ENCODE results near the gene APCDD1L.

The APCDD1L gene

DNA sequence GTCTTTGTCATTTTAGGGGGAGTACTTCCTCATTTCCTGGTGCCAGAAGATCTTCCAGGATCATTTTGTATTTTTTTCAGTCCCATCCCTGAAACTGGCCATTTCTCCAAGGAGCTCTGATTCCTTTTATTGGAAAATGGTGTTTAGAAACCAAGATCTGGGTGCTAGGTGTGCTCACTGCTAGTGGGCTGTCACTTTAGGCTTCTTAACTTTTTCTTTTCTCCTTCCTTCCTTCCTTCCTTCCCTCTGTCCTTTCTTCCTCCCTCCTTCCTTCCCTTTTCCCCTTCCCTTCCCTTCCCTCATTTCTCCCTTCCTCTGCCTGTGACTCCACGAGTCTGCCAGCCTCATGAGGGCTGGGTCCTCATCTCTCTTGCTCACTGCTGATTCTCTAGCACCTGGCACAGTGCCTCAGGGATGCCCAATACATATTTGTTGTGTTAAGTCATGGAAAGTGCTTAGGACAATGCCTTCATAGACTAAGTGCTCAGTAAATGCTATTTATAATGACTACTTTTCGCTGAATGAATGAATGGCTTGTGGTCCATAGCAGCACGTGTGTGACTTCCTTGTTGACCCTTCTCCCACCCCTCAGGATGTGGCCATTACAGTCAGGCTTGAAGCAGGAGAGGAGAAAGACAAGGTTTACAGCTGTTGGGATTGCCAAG is 36.9 kb downstream of the APCDD1L start:
- DNase-seq (ENCODE audit: low spot score) = no peak
- TF ChIP-seq, protein P1, sequence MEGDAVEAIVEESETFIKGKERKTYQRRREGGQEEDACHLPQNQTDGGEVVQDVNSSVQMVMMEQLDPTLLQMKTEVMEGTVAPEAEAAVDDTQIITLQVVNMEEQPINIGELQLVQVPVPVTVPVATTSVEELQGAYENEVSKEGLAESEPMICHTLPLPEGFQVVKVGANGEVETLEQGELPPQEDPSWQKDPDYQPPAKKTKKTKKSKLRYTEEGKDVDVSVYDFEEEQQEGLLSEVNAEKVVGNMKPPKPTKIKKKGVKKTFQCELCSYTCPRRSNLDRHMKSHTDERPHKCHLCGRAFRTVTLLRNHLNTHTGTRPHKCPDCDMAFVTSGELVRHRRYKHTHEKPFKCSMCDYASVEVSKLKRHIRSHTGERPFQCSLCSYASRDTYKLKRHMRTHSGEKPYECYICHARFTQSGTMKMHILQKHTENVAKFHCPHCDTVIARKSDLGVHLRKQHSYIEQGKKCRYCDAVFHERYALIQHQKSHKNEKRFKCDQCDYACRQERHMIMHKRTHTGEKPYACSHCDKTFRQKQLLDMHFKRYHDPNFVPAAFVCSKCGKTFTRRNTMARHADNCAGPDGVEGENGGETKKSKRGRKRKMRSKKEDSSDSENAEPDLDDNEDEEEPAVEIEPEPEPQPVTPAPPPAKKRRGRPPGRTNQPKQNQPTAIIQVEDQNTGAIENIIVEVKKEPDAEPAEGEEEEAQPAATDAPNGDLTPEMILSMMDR (IDR thresholded peaks at IDR 0.05; ENCODE audit: extremely low read depth, missing control alignments) = no peak

- DNase-seq (ENCODE audit: low spot score) = no peak
- TF ChIP-seq, protein P1 (IDR thresholded peaks at IDR 0.05; ENCODE audit: extremely low read depth, missing control alignments) = no peak
Observed at GRCh38 chr20:58475466-58475865, 39.7 kb downstream of the APCDD1L start.

DNA sequence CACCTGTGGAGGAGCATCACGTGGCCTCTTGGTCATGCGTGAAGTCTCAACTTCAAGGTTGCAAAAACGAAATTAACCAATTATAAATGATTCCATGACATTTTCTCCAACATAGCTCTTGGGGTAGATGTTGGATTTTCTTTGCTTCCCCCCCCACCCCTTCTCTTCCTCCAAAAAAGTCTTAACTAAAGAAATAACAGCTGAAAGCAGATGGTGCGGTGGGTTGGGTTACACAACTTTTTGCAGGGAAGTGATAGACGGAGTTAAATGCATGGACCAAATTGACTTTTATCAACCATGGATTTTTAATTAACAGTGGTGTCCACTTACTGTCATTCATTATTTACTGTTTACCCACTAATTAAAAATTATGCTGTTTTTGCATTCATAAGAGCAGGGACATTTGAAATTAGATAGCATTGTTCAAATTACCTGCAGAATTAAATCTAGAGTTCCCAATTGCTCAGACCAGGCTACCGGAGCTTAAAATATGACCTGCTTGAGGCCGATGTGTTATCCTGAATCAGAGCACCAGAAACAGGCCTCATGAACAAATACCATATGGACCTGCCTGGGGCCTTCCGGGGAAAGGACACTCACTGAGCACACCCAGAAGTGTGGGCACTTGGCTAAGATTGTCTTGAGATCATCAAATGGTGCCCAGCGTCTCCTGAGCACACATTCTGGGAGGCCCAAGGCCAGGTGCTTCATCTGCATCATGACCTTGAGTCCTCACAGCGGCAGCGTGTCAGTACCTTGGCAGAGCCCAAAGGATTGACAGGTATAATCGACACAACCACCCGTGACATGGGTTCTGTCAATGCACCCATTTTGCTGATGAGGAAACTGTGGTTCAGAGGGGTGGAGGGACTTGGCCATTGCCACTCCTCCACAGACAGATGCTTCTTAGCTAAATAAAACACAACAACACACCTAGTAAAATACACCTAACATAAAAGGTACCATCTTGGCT is 41.5 kb downstream of the APCDD1L start:
- no peak for DNase-seq (ENCODE audit: low spot score)
- TF ChIP-seq, protein P1 (IDR thresholded peaks at IDR 0.05; ENCODE audit: extremely low read depth, missing control alignments) = no peak

GRCh38 chr20:58472273-58473018 is 42.8 kb downstream of the APCDD1L start:
- TF ChIP-seq, protein P1 (IDR thresholded peaks at IDR 0.05; ENCODE audit: extremely low read depth, missing control alignments) = no peak
- DNase-seq (ENCODE audit: low spot score) = no peak

DNA sequence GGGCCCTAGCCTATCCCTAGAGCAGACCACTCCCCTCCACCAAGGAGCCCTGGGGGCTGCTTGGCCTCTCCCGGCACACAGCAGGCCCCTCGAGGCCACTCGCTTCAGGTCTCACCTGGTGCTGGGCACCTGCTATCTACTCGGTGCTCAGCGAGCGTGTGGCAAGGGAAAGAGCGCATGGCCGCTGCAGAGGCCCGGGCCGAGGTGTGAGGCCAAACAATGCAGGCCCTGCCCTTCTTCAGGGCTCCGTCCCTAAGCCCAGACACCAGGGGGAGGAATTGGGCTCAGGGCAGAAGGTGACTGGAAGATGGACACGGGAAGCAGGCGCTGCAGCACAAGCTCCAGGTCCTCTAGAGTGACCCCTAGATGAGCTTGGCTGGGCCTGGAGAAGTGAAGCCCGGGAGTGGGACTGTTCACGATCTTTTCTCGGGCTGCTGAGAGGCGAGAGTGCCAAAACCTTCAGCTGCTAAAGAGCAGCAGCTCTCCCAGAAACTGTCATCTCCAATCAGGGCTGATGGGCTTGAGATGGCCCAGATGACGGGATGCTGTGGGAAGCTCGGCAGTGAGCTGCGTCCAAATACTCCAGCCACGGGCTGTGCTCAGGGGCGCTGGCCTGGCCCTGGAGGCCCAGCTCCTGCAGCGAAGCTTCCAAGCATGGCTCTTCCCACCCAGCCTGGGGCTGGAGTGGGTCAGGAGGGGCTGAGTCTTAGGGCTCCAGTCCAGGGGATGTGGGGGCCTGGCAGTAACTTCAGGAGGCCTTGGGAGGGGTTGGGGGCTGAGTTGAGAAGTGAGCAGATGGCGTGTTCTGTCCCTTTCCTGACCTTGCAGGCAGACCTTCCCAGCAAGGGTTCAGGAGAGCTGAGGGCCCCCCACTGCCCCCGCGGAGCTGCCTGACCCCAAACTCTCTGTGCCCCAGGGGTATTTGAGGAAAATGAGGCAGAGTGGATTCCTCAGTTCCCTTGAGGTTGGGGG is 43.7 kb downstream of the APCDD1L start:
- TF ChIP-seq, protein P1 (IDR thresholded peaks at IDR 0.05; ENCODE audit: extremely low read depth, missing control alignments) = no peak
- DNase-seq (ENCODE audit: low spot score) = no peak

GRCh38 chr20:58470336-58471192 is 44.6 kb downstream of the APCDD1L start:
- TF ChIP-seq, protein P1 (IDR thresholded peaks at IDR 0.05; ENCODE audit: extremely low read depth, missing control alignments) = no peak
- DNase-seq (ENCODE audit: low spot score) = no peak

Measured in GM20000 (cell line).